ENCODE data around the gene AGR3. TPM values are rescaled to one million over a fixed set of nuclear protein-coding genes. Genes with fewer than 3 reads are reported as not detected.

The AGR3 gene
- total RNA-seq = not detected in 2 replicates

- intact Hi-C loops (cut with micrococcal nuclease) = no loop called here
These were observed at the start of gene AGR3 for GRCh38 chr7:16881844-16882243. AGR3 (minus strand) TSS chr7:16881983; CDS start chr7:16878618, 3,365 bp downstream.

GRCh38 chr7:16930946-16931345 lies 49.2 kb upstream of the AGR3 start:
- intact Hi-C loops (cut with micrococcal nuclease) = no loop called here

GRCh38 chr7:16929146-16929762 lies 47.5 kb upstream of the AGR3 start:
- intact Hi-C loops (cut with micrococcal nuclease) = loop anchor here (5.0 to 10.0 kb wide), 2 partner anchors 213 to 1016 kb away; partner anchors contain the start of gene SNX13

DNA sequence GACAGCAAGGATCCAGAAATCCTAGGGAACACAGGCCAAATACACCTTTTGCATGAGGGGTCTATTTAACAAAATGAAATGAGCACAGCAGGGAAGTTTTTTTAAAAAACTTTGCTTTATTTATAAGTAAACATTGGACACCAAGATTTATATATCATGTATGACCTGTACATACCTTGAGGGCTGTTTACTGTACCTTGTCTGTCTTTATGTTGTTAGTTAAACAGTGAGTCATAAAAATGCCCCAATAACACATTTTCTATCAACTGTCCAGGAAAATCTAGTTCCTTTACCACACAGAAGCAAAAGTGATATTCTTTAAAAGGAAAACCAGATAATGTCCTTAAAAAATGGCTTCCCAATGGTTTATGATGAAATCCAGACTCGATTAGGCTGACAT lies 45.1 kb upstream of the AGR3 start:
- intact Hi-C loops (cut with micrococcal nuclease) = loop anchor here (1.0 to 10.0 kb wide), 6 partner anchors 55 to 1018 kb away; partner anchors contain the start of gene SNX13

GRCh38 chr7:16926283-16926682 lies 44.5 kb upstream of the AGR3 start:
- intact Hi-C loops (cut with micrococcal nuclease) = loop anchor here (1.0 to 10.0 kb wide), 6 partner anchors 56 to 1019 kb away; partner anchors contain the start of gene SNX13

- intact Hi-C loops (cut with micrococcal nuclease) = loop anchor here (1.0 to 10.0 kb wide), 6 partner anchors 57 to 1019 kb away; partner anchors contain the start of gene SNX13
These were observed 43.8 kb upstream of the AGR3 start for GRCh38 chr7:16925609-16926008.

DNA sequence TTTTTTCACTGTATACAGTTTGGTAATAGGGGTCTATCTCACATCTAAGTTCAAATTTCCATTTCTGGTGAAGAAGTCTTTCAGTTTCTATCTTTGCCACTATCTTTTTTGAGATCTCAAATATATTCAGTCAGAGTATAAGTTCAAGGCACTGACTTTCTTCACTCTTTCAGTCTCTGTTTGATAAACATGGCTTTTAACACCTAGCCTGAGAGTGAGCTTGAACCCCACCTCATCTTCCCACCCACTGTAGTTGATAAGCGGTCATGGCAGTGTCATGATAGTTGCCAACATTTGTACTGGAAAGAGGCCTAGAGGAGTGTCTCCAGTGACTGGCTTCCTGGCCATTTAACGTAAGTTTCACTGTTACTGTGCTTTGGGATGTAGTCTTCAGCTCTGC lies 41.2 kb upstream of the AGR3 start:
- intact Hi-C loops (cut with micrococcal nuclease) = loop anchor here (10.0 kb wide), 1 partner anchor 1022 kb away; the partner anchor contains the start of gene SNX13

- intact Hi-C loops (cut with micrococcal nuclease) = loop anchor here (10.0 kb wide), 1 partner anchor 1023 kb away; the partner anchor contains the start of gene SNX13
These were observed 40.0 kb upstream of the AGR3 start for GRCh38 chr7:16921644-16922257.

DNA sequence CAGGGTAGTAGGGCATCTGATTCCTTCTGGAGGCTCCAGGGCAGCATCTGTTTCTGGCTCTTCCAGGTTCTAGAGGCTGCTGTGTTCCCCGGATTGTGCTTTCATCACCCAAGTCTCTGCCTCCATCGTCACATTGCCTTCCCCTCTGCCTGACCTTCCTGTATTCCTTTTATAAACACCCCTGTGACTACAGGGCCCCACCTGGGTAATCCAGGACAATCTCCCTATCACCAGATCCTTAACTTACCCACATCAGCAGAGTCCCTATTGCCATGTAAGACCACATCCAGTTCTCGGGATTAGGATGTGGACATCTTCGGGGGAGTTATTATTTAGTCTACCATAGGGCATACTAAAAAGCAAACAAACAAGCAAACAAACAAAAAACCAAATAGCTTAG lies 39.4 kb upstream of the AGR3 start:
- intact Hi-C loops (cut with micrococcal nuclease) = loop anchor here (10.0 kb wide), 1 partner anchor 1024 kb away; the partner anchor contains the start of gene SNX13

GRCh38 chr7:16919440-16919839 lies 37.7 kb upstream of the AGR3 start:
- intact Hi-C loops (cut with micrococcal nuclease) = loop anchor here (5.0 kb wide), 1 partner anchor 497 kb away; the partner anchor contains the start of gene CRPPA

GRCh38 chr7:16918288-16918895 lies 36.6 kb upstream of the AGR3 start:
- intact Hi-C loops (cut with micrococcal nuclease) = loop anchor here (1.0 to 5.0 kb wide), 6 partner anchors 27 to 496 kb away; partner anchors contain the start of gene CRPPA

DNA sequence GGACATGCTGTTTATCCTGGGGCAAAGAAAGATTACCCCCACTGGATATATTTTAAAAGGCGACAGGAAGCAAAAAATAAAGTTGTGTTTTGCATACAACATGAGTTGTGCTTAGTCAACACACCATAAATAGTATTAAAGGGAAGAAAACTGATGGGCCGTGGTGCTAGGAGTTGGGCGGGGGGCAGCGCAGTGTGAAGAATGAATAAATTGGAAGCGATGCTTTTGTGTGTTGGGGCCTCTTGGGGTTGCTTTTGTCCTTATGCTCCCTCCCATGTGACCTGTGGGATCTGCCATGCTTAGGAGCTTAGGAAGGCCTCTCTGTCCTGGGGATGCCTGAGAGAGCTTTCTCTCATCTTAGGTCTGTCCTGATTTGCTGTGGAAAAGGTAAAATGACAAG lies 35.0 kb upstream of the AGR3 start:
- intact Hi-C loops (cut with micrococcal nuclease) = loop anchor here (5.0 kb wide), 1 partner anchor 494 kb away; the partner anchor contains the start of gene CRPPA

- intact Hi-C loops (cut with micrococcal nuclease) = loop anchor here (5.0 kb wide), 1 partner anchor 494 kb away; the partner anchor contains the start of gene CRPPA
These were observed 34.4 kb upstream of the AGR3 start for GRCh38 chr7:16916105-16916639.

DNA sequence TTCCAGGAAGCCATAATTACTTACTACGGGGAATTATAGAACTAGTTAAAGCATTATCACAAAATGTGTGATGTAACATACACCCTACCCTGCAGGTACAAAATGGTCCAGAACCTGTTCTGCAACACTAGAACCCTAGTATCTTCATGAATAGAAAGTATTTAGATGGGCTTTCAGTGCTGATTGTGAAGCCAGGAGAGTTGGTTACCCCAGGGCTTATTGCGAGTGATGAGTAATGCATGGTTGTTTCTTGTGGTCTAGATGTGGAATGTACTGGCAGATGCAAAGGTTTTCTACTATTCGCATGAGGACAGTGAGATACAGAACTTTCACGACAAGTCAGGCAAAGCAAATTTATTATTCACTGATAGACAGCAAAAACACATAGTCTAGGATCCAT lies 33.6 kb upstream of the AGR3 start:
- intact Hi-C loops (cut with micrococcal nuclease) = loop anchor here (5.0 kb wide), 1 partner anchor 493 kb away; the partner anchor contains the start of gene CRPPA

DNA sequence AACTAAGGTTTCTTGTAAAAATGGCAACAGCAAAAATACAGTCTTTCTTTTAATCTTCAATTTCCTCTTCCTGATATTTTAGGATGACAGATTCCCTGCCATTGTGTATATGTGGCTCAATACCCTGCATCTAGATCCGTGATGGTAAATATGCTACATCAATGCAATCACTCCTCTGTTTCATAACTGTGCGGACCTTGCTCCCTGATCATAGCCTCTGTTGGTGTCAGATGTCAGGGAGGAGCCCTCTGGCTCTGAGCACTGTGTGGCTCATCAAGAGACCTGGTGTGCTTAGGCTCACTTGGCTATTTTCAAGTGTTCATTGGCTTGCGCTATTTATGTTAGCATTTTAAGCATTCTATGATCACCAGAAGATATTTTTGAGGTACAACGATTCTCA lies 33.0 kb upstream of the AGR3 start:
- intact Hi-C loops (cut with micrococcal nuclease) = loop anchor here (5.0 kb wide), 1 partner anchor 492 kb away; the partner anchor contains the start of gene CRPPA

DNA sequence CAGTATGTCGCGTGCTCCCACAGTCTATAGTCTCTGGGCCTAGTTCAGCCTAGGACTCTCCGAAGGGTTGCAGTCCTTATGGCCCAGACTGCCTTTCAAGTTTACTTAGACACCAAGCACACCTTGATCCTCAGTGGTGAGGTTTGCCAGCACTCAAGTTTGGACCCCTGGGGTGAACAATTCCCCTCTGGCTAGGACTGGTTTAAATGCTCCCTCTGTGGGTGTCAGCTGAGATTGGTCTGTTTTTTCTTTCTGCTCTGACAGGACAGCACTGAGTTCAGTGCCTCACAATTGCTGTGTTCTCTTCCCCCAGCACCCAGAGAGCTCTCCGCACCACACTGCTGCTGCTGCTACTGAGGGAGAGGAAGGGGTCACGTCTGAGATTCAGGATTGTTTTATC lies 31.9 kb upstream of the AGR3 start:
- intact Hi-C loops (cut with micrococcal nuclease) = no loop called here

DNA sequence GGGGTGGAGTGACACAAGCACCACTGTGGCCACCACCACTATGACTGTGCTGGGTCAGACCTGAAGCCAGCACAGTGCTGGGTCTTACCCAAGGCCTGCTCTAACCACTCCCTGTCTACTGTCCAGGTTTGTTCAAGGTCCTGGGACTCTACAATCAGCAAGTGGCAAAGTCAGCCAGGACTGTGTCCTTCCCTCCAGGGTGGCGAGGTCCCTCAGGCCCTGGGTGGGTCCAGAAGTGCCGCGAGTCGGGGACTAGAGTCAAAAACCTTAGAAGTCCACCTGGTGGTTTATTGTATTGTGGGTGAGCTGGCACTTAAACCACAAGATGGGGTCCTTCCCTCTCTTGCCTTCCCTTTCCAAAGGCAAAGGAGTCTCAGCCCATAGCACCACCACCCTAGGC lies 30.8 kb upstream of the AGR3 start:
- intact Hi-C loops (cut with micrococcal nuclease) = no loop called here

GRCh38 chr7:16908561-16908960 lies 26.8 kb upstream of the AGR3 start:
- intact Hi-C loops (cut with micrococcal nuclease) = no loop called here

- intact Hi-C loops (cut with micrococcal nuclease) = no loop called here
These were observed 23.7 kb upstream of the AGR3 start for GRCh38 chr7:16905300-16906044.

DNA sequence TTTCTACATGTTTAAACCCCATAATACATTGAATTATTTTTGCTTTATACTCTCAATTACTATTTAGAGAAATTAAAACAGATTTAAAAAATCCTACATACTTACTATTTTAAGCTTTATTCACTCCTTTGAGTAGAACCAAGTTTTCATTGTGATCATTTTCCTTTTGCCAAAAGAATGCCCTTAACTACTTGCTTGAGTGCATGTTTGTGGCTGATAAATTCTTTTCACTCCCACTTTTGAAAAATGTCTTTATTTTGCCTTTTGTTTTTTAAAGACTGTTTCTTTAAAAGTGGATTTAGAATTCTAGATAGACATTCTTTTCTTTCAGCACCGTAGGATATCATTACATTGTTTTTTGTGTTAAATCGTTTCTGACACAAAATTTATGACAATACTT lies 22.3 kb upstream of the AGR3 start:
- intact Hi-C loops (cut with micrococcal nuclease) = no loop called here

Data from T-helper 1 cell treated with Interleukin-12 subunit alpha and Interleukin-12 subunit beta and Interleukin-4 antibody, amounts not matched to agents 30 ng/mL and 1 ng/mL, for 36 hours (primary cell).